ENCODE data around the gene RPA1. TPM values are rescaled to one million over a fixed set of nuclear protein-coding genes. Genes with fewer than 3 reads are reported as not detected.

RPA1 gene
- total and polyA plus RNA-seq, 2 of the 8 experiments (the other 6 are each of a cell fraction or from before 2014, with no cell fraction given): 79.1 to 194 TPM

GRCh38 chr17:1800712-1801111 lies 29.1 kb upstream of the RPA1 start (continued):
- no peak for TF ChIP-seq CTCF (IDR thresholded peaks at IDR 0.05; ENCODE audit: control extremely low read depth in 1 of 3, insufficient read depth in 1 of 3, low read depth in 1 of 3, low read length in 3 of 3)

All from H1 (cell line).